ENCODE results near the gene PPCS.

GRCh38 chr1:42432714-42433113, 23.6 kb upstream of the PPCS start:
- TF ChIP-seq CTCF (conservative IDR thresholded peaks at IDR 0.05), result no peak
- TF ChIP-seq EZH2 (IDR thresholded peaks at IDR 0.05; ENCODE audit: low read depth), result no peak
